K562 (cell line): Measurements from ENCODE around the gene GINS1. TPM values are rescaled to one million over a fixed set of nuclear protein-coding genes. Genes with fewer than 3 reads are reported as not detected.

Experiments used
- ARID4B ChIP-seq: sonication (generic); formaldehyde crosslinking; IDR thresholded peaks from 2 replicates; pipeline ENCODE4 v1.8.0; 2022; ENCODE audit warnings: mild to moderate bottlenecking, missing genetic modification reagents
- CBX3 ChIP-seq, 2 experiments: IDR thresholded peaks; 1 replicate in 1 of 2; 2 replicates in 1 of 2; pipeline ENCODE4 v1.6.1; 2012; ENCODE audit warnings: inconsistent platforms in 2 of 2, low read length in 2 of 2, borderline replicate concordance in 1 of 2, control low read depth in 1 of 2
- ERF ChIP-seq: fragments of 450-650 bp; formaldehyde crosslinking; IDR thresholded peaks from 2 replicates; pipeline ENCODE4 v1.4.0; 2020; ENCODE audit warnings: mild to moderate bottlenecking, mixed read lengths
- LCOR ChIP-seq: sonication (generic); formaldehyde crosslinking; IDR thresholded peaks from 2 replicates; pipeline ENCODE4 v1.8.0; 2022; ENCODE audit warnings: mild to moderate bottlenecking, missing genetic modification reagents
- MGA ChIP-seq: fragments of 450-650 bp; IDR thresholded peaks from 2 replicates; pipeline ENCODE4 v1.6.1; 2016; ENCODE audit warnings: mild to moderate bottlenecking, moderate library complexity
- POLR2A ChIP-seq: fragments of 450-650 bp; conservative IDR thresholded peaks from 2 replicates; pipeline ENCODE4 v1.6.1; 2016
- RUNX1 ChIP-seq: sonication (generic); IDR thresholded peaks from 2 replicates; pipeline ENCODE4 v1.6.1; 2016; ENCODE audit warnings: antibody characterized with exemption, low read depth
- SRSF3 ChIP-seq: fragments of 200-400 bp; formaldehyde crosslinking; IDR thresholded peaks from 2 replicates; pipeline ENCODE4 v1.6.1; 2016; ENCODE audit warnings: mild to moderate bottlenecking, low read length, moderate library complexity; ENCODE audit not compliant: insufficient read depth
- ZNF124 ChIP-seq: sonication (generic); formaldehyde crosslinking; IDR thresholded peaks from 2 replicates; pipeline ENCODE4 v1.8.1; 2022; ENCODE audit warnings: missing genetic modification reagents
- ZNF217 ChIP-seq: sonication (generic); formaldehyde crosslinking; IDR thresholded peaks from 2 replicates; pipeline ENCODE4 v1.8.0; 2022; ENCODE audit warnings: mild to moderate bottlenecking, missing genetic modification reagents
- ZNF263 ChIP-seq: sonication (generic); formaldehyde crosslinking; IDR thresholded peaks from 2 replicates; pipeline ENCODE4 v1.8.0; 2022; ENCODE audit warnings: mild to moderate bottlenecking, missing genetic modification reagents, borderline replicate concordance
- polyA plus RNA-seq, 8 experiments: library from polyadenylated mRNA; depleted of rRNA in 4 of 8; stranded (reverse) in 5 of 8; unstranded in 3 of 8; fragments of >200 nt; fragmentation: Nextera tagmentation in 2 of 8; fragmentation: Illumina TruSeq in 1 of 8; extraction: Ambion mirVana in 2 of 8; extraction: Trizol in 1 of 8; gene quantifications; 2 replicates each; pipeline versions ENCODE4 v1.2.1 to v1.2.3, GENCODE V29; 2011 to 2014; ENCODE audit warnings: inconsistent platforms in 1 of 8, missing spikeins in 1 of 8
- total RNA-seq, 7 experiments: library from RNA; depleted of rRNA in 6 of 7; stranded (reverse); fragments of >200 nt in 6 of 7; fragmentation: Illumina TruSeq in 2 of 7; extraction: Trizol in 2 of 7; gene quantifications; 2 replicates each; pipeline versions ENCODE4 v1.2.1 to v1.2.3, GENCODE V29; 2011 to 2021; ENCODE audit warnings: low replicate concordance in 1 of 7

The GINS1 gene
- total and polyA plus RNA-seq, 9 of the 15 experiments (the other 6 are each of a cell fraction or from before 2014, with no cell fraction given), result 13.1 to 31.8 (median 24.1) TPM

- TF ChIP-seq MGA, result no peak; the same call in 1 of the 2 replicates
- TF ChIP-seq ZNF124, result no peak
- TF ChIP-seq RUNX1, result no peak
- peak; percentile 69 for TF ChIP-seq ZNF263 (CRISPR knock-in tag)
- TF ChIP-seq CBX3 (IDR thresholded peaks at IDR 0.05; ENCODE audit: borderline replicate concordance in 1 of 2, low read length in 2 of 2), result no peak
- no peak for TF ChIP-seq SRSF3
- peak; percentile 80 for TF ChIP-seq POLR2A
- TF ChIP-seq LCOR (CRISPR knock-in tag), result no peak
- no peak for TF ChIP-seq ZNF217 (CRISPR knock-in tag)
- TF ChIP-seq ARID4B (CRISPR knock-in tag), result no peak; the same call in 1 of the 2 replicates
- TF ChIP-seq ERF, result no peak
These were observed 16.6 kb upstream of the GINS1 start, which contains the start of gene ABHD12 (continued) for GRCh38 chr20:25390538-25391528.
